Measurements from ENCODE around the gene ARHGEF28.

Gene ARHGEF28

GRCh38 chr5:73652391-73652790 is 26.4 kb downstream of the ARHGEF28 start:
- Histone ChIP-seq H3K27ac (no peak overlapping the region), H3K27me3 (replicated peaks) (no peaks in the 10 kb centered on the region), H3K4me3 (ENCODE audit: low read depth, low read length) (no peak overlapping the region), H3K36me3 (replicated peaks) (no peaks in the 10 kb centered on the region)
- TF ChIP-seq CTCF (IDR thresholded peaks at IDR 0.05; ENCODE audit: low read depth, low read length, missing control alignments) = no peak
- DNase-seq = no peak
- in situ Hi-C loops (cut with HindIII; ENCODE audit: low pct_ligation_motif_present, low sequenced_read_pairs) = no loop called here

GRCh38 chr5:73654171-73654811 is 28.3 kb downstream of the ARHGEF28 start:
- Histone ChIP-seq H3K27me3 (replicated peaks) (no peaks in the 10 kb centered on the region), H3K36me3 (replicated peaks) (no peaks in the 10 kb centered on the region), H3K4me3 (ENCODE audit: low read depth, low read length) (no peak overlapping the region), H3K27ac (no peak overlapping the region)
- DNase-seq = no peak
- no peak for TF ChIP-seq CTCF (IDR thresholded peaks at IDR 0.05; ENCODE audit: low read depth, low read length, missing control alignments)
- in situ Hi-C loops (cut with HindIII; ENCODE audit: low pct_ligation_motif_present, low sequenced_read_pairs) = no loop called here

- Histone ChIP-seq H3K4me3 (ENCODE audit: low read depth, low read length) (no peak overlapping the region), H3K27ac (no peak overlapping the region), H3K27me3 (replicated peaks) (no peaks in the 10 kb centered on the region), H3K36me3 (replicated peaks) (no peaks in the 10 kb centered on the region)
- no peak for DNase-seq
- in situ Hi-C loops (cut with HindIII; ENCODE audit: low pct_ligation_motif_present, low sequenced_read_pairs) = no loop called here
- TF ChIP-seq CTCF (IDR thresholded peaks at IDR 0.05; ENCODE audit: low read depth, low read length, missing control alignments) = no peak
Observed at GRCh38 chr5:73654819-73655318, 28.9 kb downstream of the ARHGEF28 start.

GRCh38 chr5:73655521-73656160 is 29.6 kb downstream of the ARHGEF28 start:
- H3K4me3 ChIP-seq (ENCODE audit: low read depth, low read length) = no peak overlapping the region
- no peak for TF ChIP-seq CTCF (IDR thresholded peaks at IDR 0.05; ENCODE audit: low read depth, low read length, missing control alignments)
- no peaks in the 10 kb centered on the region for H3K36me3 ChIP-seq (replicated peaks)
- H3K27me3 ChIP-seq (replicated peaks) = no peaks in the 10 kb centered on the region
- in situ Hi-C loops (cut with HindIII; ENCODE audit: low pct_ligation_motif_present, low sequenced_read_pairs) = no loop called here
- no peak overlapping the region for H3K27ac ChIP-seq
- no peak for DNase-seq

GRCh38 chr5:73661753-73662152 is 35.8 kb downstream of the ARHGEF28 start:
- Histone ChIP-seq H3K27me3 (replicated peaks) (no peaks in the 10 kb centered on the region), H3K36me3 (replicated peaks) (no peaks in the 10 kb centered on the region), H3K4me3 (ENCODE audit: low read depth, low read length) (no peak overlapping the region), H3K27ac (no peak overlapping the region)
- no peak for DNase-seq
- in situ Hi-C loops (cut with HindIII; ENCODE audit: low pct_ligation_motif_present, low sequenced_read_pairs) = no loop called here
- TF ChIP-seq CTCF (IDR thresholded peaks at IDR 0.05; ENCODE audit: low read depth, low read length, missing control alignments) = no peak

Data from brain microvascular endothelial cell (primary cell).